Stimulated activated naive CD4-positive, alpha-beta T cell treated with Interleukin-2 at 50 U/mL for 16 hours (primary cell): ENCODE measurements around the gene HYLS1.

Experiments used
- DNase-seq: peaks from one replicate; lab custom pipeline; 2025; lab: John Stamatoyannopoulos, UW

The HYLS1 gene

DNA sequence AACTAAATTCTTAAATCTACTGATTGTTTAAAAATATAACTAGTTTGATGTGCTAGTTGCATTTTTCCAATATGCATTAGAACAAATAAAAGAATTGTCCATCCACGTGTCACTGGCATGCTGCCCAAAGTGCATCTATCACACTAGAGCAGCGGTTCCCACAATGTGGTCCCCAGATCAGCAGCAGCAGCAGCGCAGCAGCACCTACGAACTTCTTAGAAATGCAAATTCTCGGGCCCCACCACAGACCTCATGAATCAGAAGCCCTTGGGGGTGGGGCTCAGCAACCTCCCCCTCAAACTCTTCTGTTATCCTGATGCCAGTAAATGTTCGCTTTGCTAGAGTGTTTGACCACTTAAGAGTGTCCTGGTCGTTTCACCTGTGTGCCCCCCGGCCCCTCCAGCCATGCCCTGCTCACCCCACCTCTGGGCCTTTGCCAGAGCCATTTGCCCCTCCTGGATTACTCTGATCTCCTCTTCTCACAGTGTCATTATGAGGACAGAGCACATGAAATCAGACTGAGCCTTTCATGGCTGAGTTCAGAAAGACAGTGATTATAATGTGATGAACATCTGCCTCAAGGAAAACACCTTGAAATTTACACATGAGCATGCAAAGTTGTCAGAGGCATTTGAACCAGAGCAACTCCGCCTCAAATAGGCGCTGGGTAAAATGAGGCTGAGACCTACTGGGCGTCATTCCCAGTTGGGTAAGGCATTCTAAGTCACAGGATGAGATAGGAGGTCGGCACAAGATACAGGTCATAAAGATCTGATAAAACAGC, 45.8 kb downstream of the HYLS1 start:
- DNase-seq = no peak

DNA sequence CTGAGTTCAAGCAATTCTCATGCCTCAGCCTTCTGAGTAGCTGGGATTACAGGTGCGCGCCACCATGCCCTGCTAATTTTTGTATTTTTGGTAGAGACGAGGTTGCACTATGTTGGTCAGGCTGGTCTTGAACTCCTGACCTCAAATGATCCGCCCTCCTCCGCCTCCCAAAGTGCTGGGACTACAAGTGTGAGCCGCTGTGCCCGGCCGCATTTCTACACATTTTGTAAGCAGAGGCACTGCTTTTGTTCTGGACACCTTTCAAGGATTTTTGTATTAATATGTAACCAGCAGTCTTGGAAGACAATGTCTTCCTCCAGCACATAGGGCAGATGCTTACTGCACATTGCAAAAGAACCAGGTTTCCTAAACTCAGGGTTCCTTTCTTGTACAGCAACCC, 47.0 kb downstream of the HYLS1 start:
- DNase-seq = no peak

DNA sequence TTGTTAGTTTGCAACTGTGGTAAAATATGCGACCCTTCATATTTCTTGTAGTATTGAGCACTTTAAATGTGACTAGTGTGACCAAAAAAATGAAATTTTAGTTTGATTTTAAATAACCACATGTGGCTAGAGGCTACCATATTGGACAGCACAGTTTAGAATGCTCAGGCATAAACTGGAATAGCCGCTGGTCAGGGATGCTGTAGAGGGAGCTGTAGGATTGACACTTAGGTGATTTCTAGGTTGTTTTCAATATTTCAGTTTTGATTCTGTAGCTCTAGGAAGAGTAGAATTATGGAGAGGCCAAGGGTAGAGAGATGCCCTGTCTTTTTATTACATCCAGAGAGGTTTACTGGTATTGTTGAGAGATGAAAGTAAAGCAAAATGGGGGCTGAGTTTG, 47.6 kb downstream of the HYLS1 start:
- no peak for DNase-seq

DNA sequence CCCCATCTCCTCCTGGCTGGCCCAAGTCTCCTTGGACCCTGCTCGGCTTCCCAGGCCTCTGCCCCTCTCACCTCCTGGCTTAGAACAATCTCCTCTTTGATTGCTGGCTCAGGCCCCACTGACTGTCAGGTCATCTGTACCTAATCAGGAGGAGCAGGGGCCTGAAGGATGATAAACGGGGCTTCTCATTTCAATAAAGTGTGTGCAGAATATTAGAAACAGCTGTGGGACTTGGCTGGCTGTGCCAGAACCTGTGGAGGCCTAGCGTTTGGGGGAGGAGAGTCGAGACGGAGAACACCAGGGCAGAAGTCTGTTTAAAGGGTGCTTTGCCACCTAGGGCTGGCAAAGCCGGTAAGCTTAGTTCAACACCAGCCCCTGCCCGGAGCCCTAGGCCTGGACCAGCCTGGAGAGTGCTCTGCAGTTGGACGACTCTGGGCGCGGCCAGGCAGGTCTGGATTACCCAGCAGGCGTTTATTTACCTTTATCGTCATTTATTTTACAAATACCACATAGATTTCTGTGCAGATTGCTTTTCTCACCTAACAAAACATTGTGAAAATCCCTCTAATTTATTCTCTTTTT, 48.2 kb downstream of the HYLS1 start:
- DNase-seq = no peak

DNA sequence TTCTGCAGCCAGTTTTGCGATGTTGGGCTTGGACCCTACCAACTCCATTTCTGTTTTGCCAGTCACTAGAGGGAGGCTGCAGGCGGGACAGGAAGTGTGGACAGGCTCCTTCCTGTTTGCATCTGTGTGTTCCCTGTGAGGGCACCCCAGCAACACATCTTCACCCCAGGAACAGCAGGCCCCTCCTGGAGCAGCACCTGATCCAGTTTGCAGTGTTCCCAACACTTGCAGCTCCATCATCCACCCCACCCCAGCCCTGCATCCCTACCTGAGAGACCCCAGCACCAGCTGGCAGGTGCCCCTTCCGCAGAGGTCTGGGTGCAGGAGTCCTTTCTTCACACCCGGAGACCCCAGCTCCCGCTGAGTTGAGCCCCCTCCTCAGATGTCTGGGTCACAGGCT, 51.0 kb downstream of the HYLS1 start:
- DNase-seq = no peak

DNA sequence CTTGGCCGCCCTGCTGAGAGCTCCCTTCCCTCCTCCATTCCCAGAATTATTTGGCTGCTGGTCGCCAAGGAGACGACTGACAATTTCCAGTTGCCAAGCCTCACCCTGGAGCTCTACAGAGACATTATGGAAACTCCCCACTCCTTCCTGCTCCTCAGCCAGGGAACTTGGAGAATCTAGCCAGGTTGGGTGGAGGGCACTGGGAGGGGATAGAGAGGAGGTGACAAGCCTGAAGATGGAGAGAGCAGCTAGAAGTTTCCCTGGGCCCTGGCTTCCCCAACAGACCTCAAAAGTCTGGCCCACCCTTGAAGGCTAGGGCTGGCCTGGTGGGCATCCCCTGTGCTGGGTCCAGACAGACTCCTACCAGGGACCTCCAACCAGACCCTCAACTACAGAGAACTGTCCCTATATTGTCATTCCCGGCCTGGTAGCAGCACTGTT, 51.6 kb downstream of the HYLS1 start:
- no peak for DNase-seq

DNA sequence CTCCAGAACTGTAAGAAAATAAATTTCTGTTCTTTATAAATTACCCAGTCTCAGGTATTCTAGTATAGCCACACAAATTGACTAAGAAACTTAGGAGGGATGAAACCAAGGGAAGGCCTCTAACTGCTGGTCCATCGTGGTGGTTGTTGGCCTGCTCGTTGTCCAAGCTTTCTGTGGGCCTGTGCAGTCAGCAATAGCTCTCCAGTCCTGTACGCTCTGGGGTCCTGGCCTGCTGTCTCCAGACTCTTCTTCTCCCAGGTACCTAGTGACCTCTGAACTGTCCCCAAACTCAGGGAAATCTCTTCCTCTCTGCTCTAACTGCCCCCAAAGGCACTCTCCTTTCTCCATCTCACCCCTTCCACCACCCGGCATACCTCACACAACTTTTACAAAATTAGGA, 52.7 kb downstream of the HYLS1 start:
- no peak for DNase-seq

DNA sequence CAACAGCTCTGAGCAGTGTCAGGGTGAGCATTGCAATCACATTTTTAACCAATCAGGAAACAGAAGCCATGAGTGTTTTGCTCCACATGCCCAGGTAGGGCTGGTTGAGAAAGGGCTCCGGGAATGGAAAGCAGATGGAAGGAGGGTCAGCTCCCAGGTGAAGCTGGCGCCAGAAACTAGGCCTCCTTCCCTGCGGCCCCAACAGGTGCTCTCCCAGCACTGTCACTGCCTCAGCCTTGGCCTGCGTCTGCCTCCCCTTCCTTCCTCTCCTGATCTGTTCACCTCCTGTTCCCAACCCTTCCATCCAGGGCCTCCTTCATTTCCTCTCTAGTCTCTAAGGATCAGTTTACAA, 53.8 kb downstream of the HYLS1 start:
- no peak for DNase-seq

DNA sequence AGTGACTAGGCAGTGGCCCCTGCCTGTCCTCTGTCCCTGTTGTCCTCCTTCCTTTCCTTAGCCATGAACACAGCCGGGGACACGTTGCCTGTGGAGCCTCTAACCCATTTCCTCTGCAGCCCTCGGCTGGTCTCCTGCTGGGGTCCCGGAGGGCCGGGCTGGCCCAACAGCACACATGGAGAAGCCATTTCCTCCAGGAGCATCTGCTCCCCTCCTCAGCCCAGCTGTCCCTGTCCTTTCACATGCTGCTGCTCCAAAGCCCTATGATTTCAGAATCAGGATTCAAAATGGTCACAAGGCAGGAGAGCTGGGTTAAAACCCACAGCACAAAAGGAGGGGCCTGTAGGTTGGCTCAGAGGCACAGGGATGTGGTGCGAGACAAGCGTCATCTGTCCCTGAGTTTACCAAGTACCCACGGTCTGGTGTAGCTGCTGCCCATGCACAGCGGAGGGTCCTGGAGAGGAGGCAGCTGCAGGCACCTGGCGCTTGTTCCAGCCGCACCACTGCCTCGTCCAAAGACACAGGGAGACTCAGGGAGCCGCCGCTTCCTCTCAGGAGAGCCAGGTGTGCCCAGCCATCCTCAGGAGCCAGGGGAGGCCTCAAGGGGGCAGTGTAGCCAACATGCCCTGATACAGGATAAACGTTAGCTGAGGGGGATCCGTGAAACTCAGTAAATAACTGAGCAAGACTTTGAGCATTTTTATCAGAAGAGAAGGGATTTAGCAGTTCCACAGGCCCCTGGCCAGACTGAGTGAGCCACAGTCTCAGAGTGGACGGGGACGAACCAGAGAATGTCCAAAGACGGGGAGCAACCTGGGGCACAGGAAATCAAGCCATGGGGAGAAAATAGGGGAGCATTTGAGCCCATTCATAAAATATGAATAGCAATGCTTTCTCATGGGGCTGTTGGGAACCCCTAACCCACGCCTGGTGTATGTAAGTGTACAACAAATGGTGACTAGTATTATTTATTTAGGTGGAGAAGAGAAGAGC, 54.4 kb downstream of the HYLS1 start:
- DNase-seq = peak; percentile 20

DNA sequence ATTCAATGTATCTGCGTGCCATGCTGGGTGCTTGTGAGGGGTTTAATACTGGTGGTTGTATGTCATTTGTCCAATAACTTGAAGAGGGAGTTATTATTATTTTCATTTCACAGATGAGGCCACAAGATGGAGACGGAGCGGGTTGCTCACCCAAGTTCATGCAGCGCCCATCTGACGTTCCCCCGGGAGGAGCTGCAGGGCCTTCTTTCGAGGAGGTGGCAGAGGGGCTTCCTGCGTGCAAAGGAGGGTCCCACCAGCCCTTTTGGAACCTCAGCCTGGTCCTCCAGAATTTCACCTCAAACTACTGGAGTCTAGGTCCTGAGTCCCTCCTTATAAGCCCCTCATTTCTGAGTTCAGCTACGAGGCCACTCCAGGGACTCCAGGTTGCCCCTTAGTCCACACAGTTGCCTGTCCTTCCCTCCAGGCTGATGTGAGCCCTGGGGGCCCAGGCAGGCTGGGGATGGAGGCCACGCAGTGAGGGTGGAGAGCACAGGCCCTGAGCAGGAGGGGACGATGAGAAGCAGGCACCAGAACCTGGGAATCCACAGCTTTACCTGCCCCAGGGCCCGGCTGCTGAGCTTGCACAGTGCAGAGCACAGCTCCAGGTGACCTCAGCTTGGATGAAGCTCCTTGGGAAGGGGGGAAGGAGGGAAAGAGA, 55.4 kb downstream of the HYLS1 start:
- DNase-seq = no peak

DNA sequence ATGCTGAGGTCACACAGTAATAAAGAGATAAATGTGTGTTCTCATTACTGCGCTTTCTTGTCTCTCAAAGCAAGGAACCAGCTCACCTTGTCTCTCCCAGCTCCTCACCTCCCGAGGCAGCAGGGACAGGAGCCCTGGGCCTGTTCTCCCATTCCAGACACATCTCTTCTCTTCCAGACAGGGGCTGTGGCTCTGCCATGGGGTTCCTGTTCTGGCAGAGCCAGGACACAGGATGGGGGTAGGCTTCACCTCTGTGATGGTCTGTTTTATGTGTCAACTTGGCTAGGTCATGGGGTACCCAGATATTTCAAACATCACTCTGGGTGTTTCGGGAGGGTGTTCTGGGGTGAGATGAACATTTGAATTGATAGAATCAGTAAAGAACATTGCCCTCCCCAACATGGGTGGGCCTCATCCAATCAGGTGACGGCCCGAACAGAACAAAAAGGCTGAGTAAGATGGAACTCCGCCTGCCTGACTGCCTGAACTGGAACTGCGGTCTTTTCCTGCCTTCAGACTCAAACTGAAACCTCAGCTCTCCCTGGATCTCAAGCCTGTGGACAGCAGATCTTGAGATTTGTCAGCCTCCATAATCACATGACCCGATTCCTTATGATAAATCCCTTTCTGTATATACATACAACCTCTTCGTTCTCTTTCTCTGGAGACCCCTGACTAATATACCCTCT, 56.3 kb downstream of the HYLS1 start:
- no peak for DNase-seq

DNA sequence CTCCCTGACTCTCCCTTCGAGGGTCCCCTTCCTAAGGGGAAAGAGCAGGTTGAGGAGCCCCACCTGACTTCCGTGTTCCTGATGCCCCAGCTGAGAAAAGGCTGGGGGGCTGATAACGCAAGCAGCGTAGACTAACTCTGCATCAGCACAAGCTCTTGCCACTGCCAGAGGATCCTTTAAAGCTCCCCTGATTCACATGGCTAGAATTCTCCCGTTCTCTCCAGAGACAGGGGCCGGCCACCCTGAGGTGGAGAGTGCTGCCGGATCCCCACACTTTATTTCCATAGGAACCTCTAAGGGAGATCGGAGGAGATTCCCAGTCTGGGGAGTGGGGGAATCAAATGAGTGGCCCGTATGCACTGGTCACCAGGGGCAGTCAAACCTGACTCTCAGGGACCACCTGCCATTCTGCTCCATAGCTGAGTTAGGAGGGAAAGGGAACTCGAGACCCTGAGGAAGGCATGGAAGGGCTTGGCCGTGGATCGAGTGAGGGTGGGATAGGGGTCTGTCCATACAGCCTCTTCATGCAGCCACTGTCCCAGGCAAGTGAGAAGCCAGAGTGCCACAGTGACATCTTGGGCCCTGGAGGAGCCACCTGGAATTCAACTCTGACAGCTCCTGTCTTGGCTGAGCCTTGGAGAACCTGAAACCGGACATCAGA, 57.0 kb downstream of the HYLS1 start:
- no peak for DNase-seq

DNA sequence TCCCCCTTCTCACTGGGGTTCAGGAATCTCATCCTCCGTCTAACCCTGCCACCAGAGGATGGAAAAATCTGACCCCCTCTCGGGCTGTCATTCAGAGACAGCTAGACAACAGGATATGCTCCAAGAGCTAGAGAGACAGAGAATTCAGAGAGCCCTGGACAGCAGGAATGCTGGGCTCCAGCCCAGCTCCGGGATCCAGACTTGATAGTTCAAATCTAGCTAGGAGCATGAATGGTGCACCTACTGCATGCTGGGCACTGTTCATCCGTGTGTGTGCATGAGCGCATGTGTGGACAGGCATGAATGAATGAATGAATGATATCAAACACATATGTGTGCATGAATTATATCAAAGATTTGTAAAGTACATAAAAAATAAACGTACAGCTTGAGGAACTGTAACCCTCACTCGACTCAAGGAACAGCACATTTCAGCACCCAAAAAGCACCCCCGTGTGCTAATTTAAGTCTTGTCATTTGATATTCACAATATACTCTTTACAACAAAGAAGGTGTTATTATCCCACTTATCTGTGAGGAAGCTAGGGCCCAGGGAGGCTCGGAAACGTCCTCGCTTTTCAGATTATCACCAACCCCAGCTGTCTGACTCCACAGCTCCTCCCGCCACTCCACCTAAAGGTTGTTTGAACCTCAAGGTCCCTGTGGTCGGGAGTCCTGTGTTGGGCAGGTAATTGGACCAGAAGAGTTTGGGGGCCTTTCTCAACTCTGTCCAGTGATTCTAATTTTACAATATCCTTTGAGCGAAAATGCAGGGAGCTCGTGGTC, 57.7 kb downstream of the HYLS1 start:
- no peak for DNase-seq

DNA sequence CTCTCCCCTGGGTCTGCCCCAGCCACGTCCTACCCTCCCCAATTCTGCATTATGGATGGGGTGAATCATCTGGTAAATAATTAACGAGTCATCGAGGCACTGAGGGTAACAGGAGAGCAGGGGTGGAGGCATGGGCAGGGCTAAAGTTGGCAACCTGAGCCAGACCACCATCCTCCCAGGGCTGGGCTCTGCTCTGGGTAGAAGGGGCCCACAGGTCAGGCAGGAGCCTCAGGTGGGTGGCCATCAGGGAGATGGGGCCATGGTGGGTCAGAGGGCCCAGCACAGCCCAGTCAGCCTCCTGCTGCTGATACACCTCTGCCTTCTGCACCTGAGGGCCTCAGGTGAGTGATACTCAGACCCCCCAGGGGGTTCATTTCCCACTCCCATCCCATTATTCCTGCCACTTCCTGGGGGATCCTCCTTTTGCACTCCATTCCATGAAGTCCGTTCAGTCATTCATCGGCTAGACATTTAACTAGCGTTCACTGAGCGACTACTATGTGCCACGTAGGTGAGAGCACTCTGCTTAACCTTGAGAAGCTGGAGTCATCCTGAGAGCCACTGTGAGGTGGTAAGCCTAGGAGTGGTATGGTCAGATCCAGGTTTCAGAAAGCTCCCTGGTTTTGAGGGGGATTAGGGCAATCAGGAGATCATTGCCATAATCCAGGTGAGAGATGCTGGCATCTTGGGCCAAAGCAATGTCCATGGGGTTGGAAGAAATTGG, 58.5 kb downstream of the HYLS1 start, which contains the start of gene VSIG10L2:
Gene VSIG10L2, plus strand, starts transcription at position 248 of the 724 bp plus-strand sequence. Its CDS starts 12 bp downstream, at position 260.
- no peak for DNase-seq

DNA sequence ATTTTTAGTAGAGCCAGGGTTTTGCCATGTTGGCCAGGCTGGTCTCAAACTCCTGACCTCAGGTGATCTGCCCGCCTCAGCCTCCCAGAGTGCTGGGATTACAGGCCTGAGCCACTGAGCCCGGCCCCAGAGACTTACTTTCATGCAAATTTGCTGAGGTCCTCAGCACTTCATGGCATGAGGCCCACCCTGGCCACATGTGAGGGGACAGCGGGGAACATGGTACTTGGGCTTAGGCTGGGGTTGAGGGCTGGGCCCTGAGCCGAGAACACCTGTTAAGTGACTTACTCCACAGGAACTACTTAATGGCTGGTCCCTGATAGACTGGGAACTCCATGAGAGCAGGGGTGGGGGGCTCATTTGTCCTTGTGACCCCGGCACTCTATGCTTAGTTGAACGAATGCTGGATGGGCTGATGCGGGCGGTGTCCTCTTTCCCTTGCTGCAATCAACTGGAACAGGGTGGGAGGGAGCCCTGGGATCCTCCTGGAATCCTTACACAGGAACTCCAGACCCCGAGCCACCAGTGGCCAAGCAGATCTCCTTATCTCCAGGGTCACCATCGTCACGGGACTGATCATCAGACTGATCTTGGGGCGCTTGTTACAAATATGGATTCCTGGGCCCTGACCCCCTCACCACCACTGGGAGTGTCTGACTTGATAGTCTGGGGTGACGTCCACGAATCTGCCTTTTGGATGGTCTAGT, 59.4 kb downstream of the HYLS1 start:
- no peak for DNase-seq

DNA sequence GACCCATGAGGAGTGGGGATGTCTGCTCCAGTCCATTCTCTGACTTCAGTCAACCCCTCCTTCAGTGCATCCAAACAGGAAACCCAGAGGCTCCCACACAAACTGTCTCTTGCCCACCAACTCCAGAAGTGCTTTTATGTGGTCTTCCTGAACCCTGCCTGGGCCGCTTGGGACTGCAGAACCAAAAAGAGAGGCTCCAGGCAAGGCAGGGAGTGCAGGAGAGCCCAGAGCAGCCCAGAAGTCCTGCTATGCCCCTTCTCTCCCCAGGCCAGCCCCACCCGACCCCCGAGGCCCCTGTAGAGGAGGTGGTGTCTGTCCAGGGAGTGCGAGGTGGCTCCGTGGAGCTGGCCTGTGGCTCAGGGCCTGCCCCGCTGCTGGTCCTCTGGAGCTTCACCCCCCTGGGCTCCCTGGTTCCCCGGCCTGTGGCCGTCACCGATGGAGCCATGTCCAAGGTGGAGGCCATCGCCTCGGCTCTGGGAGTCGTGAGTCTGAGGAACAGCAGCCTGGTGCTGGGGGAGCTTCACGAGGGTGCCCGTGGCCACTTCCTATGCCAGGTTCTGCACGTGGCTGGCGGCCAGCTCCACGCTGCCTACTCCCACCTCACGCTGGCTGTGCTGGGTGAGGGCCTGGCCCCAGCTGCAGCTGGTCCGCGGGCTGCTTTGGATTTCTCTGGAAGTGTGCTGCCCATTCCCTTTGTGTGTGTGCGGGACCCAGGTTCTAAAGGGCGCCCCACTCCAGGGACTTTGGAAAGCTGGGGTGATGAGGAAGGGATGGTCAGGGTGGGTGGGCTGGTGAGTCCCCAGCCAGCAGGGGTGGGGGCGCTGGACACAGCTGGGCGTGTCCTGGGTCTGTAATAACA, 60.2 kb downstream of the HYLS1 start:
- no peak for DNase-seq

DNA sequence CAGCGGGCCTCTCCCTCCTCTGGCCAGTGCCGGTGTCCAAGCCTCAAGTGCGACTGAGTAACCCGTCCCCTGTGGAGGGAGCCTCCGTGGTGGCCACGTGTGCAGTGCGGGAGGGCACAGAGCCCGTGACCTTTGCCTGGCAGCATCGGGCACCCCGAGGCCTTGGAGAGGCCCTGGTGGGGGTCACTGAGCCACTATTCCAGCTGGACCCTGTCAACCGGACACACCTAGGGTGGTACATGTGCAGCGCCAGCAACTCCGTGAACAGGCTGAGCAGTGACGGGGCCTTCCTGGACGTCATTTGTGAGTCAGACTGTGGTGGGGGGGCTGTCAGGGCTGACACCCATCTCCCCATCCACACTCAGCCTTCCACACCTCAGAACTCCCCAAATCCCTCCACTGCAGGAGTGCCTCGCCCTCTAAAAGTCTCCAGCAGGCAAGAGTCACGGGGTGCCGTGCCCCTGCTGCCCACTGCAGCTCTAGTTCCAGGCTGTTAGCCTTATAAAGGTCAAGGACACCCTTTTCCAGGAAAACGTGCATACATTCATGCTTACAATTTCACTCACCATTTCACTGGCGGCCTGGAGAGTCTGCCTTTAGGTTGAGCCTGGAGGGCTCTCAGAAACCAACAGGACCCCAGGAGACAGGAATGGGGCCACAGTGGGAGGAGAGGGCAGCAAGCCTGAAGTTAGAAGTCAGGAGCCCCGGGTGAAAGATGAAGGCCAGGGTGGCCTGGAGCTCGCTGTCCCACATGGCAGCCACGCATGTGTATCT, 61.0 kb downstream of the HYLS1 start:
- DNase-seq = no peak
